ENCODE results near the gene SLC9A9.

DNA sequence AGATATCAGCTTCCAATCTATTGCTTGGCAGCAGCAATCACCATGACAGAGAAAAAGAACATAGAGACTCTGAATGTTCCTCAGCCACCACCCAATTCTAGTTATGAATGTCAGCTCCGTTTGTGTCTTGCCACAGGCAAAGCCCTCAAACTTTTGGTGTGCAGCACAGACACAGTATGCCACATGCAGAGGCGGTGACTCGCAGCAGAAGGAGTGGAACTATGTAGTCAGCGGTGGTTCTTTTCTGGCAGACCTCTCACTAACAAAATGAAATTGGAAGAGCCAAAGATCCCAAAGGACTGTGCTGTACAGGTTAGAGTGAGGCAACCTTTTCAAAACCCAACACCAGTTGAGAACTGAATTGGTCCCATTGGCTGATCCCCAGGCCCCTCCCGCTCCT lies 220.9 kb downstream of the SLC9A9 start:
- TF ChIP-seq, protein P1, sequence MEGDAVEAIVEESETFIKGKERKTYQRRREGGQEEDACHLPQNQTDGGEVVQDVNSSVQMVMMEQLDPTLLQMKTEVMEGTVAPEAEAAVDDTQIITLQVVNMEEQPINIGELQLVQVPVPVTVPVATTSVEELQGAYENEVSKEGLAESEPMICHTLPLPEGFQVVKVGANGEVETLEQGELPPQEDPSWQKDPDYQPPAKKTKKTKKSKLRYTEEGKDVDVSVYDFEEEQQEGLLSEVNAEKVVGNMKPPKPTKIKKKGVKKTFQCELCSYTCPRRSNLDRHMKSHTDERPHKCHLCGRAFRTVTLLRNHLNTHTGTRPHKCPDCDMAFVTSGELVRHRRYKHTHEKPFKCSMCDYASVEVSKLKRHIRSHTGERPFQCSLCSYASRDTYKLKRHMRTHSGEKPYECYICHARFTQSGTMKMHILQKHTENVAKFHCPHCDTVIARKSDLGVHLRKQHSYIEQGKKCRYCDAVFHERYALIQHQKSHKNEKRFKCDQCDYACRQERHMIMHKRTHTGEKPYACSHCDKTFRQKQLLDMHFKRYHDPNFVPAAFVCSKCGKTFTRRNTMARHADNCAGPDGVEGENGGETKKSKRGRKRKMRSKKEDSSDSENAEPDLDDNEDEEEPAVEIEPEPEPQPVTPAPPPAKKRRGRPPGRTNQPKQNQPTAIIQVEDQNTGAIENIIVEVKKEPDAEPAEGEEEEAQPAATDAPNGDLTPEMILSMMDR (IDR thresholded peaks at IDR 0.05) = no peak
- no peak for TF ChIP-seq EP300 (IDR thresholded peaks at IDR 0.05; ENCODE audit: low read depth)
- no peak for TF ChIP-seq POLR2A (IDR thresholded peaks at IDR 0.05)
- no peak for TF ChIP-seq POLR2AphosphoS5 (IDR thresholded peaks at IDR 0.05)

Data from transverse colon (tissue), 4 donors.